Astrocyte (in vitro differentiated cells and primary cell): ENCODE data around the gene C4orf51. TPM values are rescaled to one million over a fixed set of nuclear protein-coding genes. Genes with fewer than 3 reads are reported as not detected.

Source experiments
- DNase-seq: peaks from one replicate; pipeline ENCODE4 v3.0.0-alpha.2; 2010; ENCODE audit warnings: low read depth
- FAIRE-seq: peaks from 2 replicates; lab custom pipeline; 2011; peaks lifted over from hg19 to GRCh38; lab: Jason Lieb, UNC
- H2AFZ ChIP-seq: 2 replicates; pipeline ENCODE4 v1.6.0; 2012; ENCODE audit warnings: low read depth, low read length, inconsistent platforms
- H3K27ac ChIP-seq: 2 replicates; pipeline ENCODE4 v1.5.1; 2011; ENCODE audit warnings: low read depth, low read length, inconsistent platforms
- H3K27me3 ChIP-seq: 2 replicates; pipeline ENCODE4 v1.6.0; 2011; ENCODE audit warnings: low read length, inconsistent platforms; ENCODE audit not compliant: insufficient read depth
- H3K36me3 ChIP-seq: 2 replicates; pipeline ENCODE4 v1.5.1; 2011; ENCODE audit warnings: low read length, inconsistent platforms; ENCODE audit not compliant: insufficient read depth
- H3K4me1 ChIP-seq: 2 replicates; pipeline ENCODE4 v1.5.1; 2011; ENCODE audit warnings: low read length, inconsistent platforms; ENCODE audit not compliant: insufficient read depth
- H3K4me2 ChIP-seq: 2 replicates; pipeline ENCODE4 v1.6.0; 2012; ENCODE audit warnings: low read length, inconsistent platforms
- H3K4me3 ChIP-seq: 2 replicates; pipeline ENCODE4 v1.5.1; 2011; ENCODE audit warnings: low read depth, mild to moderate bottlenecking, low read length, inconsistent platforms; ENCODE audit not compliant: insufficient read depth
- H3K79me2 ChIP-seq: 2 replicates; pipeline ENCODE4 v1.6.0; 2012; ENCODE audit warnings: mild to moderate bottlenecking, low read length, inconsistent platforms; ENCODE audit not compliant: insufficient read depth
- H3K9ac ChIP-seq: 2 replicates; pipeline ENCODE4 v1.6.0; 2012; ENCODE audit warnings: mild to moderate bottlenecking, low read length, inconsistent platforms
- H3K9me3 ChIP-seq: 2 replicates; pipeline ENCODE4 v1.5.1; 2012; ENCODE audit warnings: low read depth, mild to moderate bottlenecking, low read length, inconsistent platforms; ENCODE audit not compliant: insufficient read depth
- H4K20me1 ChIP-seq: 2 replicates; pipeline ENCODE4 v1.6.0; 2012; ENCODE audit warnings: low read length, inconsistent platforms; ENCODE audit not compliant: insufficient read depth
- H3K27ac Mint-ChIP-seq: one replicate; pipeline ENCODE4 v1.8.0; 2021; ENCODE audit warnings: mild to moderate bottlenecking, mixed read lengths; ENCODE audit not compliant: unreplicated experiment
- H3K27me3 Mint-ChIP-seq: one replicate; pipeline ENCODE4 v1.8.0; 2021; ENCODE audit warnings: low read depth, mixed read lengths; ENCODE audit not compliant: unreplicated experiment
- H3K36me3 Mint-ChIP-seq: one replicate; pipeline ENCODE4 v1.8.0; 2021; ENCODE audit warnings: low read depth, mixed read lengths; ENCODE audit not compliant: unreplicated experiment
- H3K4me1 Mint-ChIP-seq: one replicate; pipeline ENCODE4 v1.8.0; 2021; ENCODE audit warnings: low read depth, mixed read lengths; ENCODE audit not compliant: unreplicated experiment
- H3K4me3 Mint-ChIP-seq: one replicate; pipeline ENCODE4 v1.8.0; 2021; ENCODE audit warnings: mild to moderate bottlenecking, moderate library complexity, mixed read lengths; ENCODE audit not compliant: unreplicated experiment
- H3K9me3 Mint-ChIP-seq: one replicate; pipeline ENCODE4 v1.8.0; 2021; ENCODE audit warnings: mild to moderate bottlenecking, mixed read lengths; ENCODE audit not compliant: unreplicated experiment
- EZH2 ChIP-seq: IDR thresholded peaks from 2 replicates; pipeline ENCODE4 v1.6.1; 2012; ENCODE audit warnings: mild to moderate bottlenecking, low read length, inconsistent platforms; ENCODE audit not compliant: insufficient read depth
- total RNA-seq: library from RNA; stranded (reverse); gene quantifications from 2 replicates; pipeline ENCODE4 v1.2.1, GENCODE V29; 2021
- TF ChIP-seq, protein P1 (sequence below): IDR thresholded peaks from 2 replicates; pipeline ENCODE4 v1.5.1; 2011; ENCODE audit warnings: low read depth, mild to moderate bottlenecking, inconsistent platforms, low read length, moderate library complexity; ENCODE audit not compliant: insufficient read depth

The C4orf51 gene
- total RNA-seq, 1 donor from 2014 or later: not detected

DNA sequence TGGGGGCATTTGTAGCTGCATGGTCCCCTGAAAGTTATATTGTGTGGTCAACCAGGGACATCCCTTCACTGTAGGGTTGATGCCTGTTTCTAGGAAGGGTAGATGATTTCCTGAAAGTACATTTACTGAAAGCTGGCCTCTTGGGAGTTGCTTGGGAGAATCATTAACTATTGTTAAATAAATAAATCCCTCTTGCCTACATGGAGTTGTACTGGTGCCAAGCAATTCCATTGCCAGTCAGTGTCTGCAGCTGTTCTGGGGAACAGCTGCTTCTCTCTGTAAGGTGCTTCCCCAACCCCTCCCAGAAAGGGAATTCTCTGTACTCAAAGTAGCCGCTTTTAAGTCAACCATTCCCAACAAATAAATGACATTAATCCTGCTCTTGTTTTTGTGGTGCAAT is 51.1 kb downstream of the C4orf51 start:
- H3K27me3 Mint-ChIP-seq: no peaks in the 10 kb centered on the region
- Histone ChIP-seq H3K36me3 (no peaks in the 10 kb centered on the region), H3K79me2 (no peaks in the 10 kb centered on the region), H3K9me3 (no peaks in the 10 kb centered on the region), H3K4me2 (no peak overlapping the region), H4K20me1 (no peaks in the 10 kb centered on the region), H2AFZ (no peak overlapping the region), H3K27ac (no peak overlapping the region), H3K4me1 (peaks cover 24% of the 10 kb centered on the region), H3K9ac (no peak overlapping the region), H3K27me3 (no peaks in the 10 kb centered on the region), H3K4me3 (no peak overlapping the region)
- DNase-seq: peak; percentile 57
- FAIRE-seq: no peak
- H3K4me1 Mint-ChIP-seq: peaks cover 38% of the 10 kb centered on the region
- no peak overlapping the region for H3K4me3 Mint-ChIP-seq
- no peaks in the 10 kb centered on the region for H3K36me3 Mint-ChIP-seq
- TF ChIP-seq, protein P1, sequence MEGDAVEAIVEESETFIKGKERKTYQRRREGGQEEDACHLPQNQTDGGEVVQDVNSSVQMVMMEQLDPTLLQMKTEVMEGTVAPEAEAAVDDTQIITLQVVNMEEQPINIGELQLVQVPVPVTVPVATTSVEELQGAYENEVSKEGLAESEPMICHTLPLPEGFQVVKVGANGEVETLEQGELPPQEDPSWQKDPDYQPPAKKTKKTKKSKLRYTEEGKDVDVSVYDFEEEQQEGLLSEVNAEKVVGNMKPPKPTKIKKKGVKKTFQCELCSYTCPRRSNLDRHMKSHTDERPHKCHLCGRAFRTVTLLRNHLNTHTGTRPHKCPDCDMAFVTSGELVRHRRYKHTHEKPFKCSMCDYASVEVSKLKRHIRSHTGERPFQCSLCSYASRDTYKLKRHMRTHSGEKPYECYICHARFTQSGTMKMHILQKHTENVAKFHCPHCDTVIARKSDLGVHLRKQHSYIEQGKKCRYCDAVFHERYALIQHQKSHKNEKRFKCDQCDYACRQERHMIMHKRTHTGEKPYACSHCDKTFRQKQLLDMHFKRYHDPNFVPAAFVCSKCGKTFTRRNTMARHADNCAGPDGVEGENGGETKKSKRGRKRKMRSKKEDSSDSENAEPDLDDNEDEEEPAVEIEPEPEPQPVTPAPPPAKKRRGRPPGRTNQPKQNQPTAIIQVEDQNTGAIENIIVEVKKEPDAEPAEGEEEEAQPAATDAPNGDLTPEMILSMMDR: no peak
- TF ChIP-seq EZH2: no peak
- no peaks in the 10 kb centered on the region for H3K9me3 Mint-ChIP-seq
- H3K27ac Mint-ChIP-seq: peak overlapping the region; percentile 63

DNA sequence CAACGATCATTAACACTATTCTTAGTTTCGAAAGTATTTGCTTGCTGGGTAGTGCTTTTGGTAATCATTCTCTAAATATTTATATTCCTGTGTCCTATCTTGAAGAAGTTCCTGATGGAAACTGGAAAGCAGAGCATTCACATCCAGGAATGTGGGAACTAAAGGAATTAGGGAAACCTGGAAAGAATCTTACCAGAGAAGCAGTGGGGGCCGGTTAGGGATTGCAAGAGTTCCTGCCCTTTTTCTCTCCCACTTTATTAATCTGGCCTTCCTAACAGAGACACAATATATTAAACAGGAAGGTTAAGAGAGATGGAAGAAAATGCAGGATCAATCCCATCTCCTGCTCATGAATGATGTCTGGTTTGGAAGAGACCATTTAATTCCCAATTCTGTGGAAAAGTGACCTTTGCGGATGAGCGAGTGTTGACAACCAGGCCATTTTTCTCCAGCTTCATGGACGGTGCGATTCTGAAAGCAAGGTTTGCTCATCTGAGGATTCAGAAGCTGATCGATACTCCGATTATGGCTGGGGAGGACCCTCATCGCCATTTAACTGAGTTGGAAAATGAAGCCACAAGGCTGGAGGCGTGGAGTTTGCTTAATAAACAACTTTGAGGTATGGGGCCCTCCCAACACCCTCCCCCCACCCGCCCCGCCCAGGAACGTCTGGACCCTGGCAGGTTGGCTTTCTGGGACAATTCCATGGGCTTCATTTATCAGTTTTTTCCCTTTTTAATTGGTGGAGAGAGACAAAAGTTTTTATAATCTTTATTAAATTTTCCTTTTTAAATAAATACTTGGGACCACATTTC is 52.3 kb downstream of the C4orf51 start:
- H3K36me3 ChIP-seq: no peaks in the 10 kb centered on the region
- H3K79me2 ChIP-seq: no peaks in the 10 kb centered on the region
- Mint-ChIP-seq H3K4me3 (peak overlapping the region; percentile 50), H3K36me3 (no peaks in the 10 kb centered on the region), H3K4me1 (peaks cover 47% of the 10 kb centered on the region), H3K27me3 (no peaks in the 10 kb centered on the region), H3K9me3 (no peaks in the 10 kb centered on the region), H3K27ac (peak overlapping the region; percentile 94)
- H3K4me2 ChIP-seq: peak overlapping the region; percentile 76
- H4K20me1 ChIP-seq: no peaks in the 10 kb centered on the region
- H2AFZ ChIP-seq: peak overlapping the region; percentile 59
- H3K9ac ChIP-seq: peak overlapping the region; percentile 73
- peak overlapping the region; percentile 11 for H3K4me3 ChIP-seq
- no peak for FAIRE-seq
- no peak for TF ChIP-seq EZH2
- TF ChIP-seq, protein P1: no peak
- no peaks in the 10 kb centered on the region for H3K9me3 ChIP-seq
- H3K27ac ChIP-seq: peak overlapping the region; percentile 92
- no peak for DNase-seq
- no peaks in the 10 kb centered on the region for H3K27me3 ChIP-seq
- peaks cover 31% of the 10 kb centered on the region for H3K4me1 ChIP-seq
